ENCODE measurements around the gene STK38.

Gene STK38

DNA sequence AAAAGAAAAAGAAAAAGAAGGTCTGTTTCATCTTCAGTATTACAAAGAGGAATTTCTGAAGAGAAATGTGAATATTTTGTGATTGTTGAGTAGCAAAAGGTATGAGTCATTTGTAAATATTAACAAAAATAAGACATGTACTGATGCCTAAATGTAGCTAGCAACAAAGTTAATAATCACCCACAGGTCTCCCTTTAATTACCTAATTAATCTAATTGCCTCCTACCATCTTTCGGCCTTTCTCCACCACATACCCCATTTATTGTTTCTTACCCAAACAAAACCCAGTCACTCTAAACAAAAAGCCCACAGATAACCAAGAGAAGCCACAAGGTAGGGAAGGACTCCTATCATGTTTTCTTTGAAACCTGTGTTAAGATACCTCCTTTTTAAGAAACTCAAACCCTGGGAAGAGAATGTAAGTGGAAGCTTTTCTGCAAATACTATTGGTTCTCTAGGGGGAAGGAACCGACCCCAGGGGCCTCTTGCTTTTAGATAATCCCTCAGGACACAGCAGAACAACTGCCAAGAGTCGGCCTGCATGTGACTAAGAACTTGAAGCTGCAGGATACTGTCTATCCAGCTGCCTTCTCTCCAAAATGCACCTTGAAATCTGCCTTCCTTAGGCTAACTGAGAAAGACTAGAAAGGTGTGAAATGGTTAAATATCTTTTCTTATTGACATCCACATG, 16.1 kb upstream of the STK38 start:
- no peak for DNase-seq

DNA sequence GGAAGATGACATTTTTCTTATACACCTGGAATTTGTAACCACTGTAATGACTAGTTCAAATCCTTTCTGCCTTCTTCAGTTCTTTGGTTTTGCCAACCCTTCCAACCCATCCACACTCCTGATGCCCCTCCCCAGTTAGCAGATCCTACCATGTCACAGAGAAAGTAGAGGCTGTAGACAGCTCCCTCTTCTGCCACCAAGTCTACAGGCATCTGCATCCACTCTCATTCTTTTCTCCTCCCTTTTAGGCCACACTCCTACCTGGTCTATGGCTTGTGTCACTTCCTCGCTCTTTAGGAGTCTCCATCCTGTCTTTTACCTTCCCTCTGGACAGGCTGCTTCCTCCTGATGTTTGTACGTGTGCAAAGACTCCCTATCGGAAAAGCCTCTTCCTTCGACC, 13.5 kb upstream of the STK38 start:
- no peak for DNase-seq

DNA sequence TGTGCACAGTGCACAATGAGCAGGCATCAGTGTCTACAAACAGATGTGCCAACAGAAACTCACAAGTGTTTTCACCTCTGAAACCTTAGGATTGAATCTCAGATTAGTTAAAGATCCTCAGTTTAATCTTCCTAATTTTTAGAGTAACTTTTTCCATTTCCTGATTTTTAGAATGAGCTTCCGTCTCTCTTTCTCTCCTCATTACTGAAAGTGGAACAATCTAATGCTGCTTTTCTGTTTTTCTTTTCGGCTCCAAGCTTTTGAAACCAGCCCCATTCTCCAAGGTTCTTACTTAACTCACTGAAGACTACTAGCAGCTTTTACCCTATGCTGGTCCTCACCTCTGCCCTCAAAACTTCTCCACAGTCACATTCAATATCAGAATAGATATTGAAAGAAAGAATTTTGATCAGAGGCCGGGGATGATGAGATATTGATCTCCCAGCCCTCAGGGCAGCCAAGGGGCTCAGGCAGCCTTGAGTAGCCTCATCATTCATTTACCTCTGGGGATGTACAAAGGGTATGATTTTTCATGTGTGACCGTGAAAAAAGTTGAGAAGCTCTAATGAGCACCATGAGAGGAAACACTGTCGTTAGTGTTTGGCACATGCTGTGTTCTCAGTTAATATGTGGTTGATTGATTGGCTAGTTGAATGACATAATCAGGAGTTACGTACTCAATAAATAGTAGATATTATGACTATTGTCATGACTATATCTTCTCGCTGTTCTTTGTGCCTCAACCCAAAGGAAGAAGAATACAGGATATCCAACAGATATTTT, 11.9 kb upstream of the STK38 start:
- no peak for DNase-seq

DNA sequence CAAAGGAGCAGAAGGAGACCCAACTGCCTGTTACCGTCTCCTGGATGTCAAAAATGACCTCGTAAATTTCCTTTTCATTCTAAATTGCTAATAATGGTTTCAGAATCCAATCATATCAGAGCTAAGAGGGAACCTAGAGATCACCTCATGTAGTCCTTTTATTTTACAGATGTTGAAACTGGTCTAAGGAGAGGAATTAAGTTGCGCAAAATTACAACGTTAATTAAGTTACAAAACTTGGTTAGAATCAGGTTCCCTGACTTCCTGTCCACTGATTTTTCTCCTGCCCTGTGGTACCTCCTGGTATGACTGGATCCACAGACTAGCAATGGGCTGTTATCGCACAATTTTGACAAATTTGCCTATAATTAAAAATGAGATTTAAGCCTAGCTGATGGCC, 9.0 kb upstream of the STK38 start:
- DNase-seq = no peak

DNA sequence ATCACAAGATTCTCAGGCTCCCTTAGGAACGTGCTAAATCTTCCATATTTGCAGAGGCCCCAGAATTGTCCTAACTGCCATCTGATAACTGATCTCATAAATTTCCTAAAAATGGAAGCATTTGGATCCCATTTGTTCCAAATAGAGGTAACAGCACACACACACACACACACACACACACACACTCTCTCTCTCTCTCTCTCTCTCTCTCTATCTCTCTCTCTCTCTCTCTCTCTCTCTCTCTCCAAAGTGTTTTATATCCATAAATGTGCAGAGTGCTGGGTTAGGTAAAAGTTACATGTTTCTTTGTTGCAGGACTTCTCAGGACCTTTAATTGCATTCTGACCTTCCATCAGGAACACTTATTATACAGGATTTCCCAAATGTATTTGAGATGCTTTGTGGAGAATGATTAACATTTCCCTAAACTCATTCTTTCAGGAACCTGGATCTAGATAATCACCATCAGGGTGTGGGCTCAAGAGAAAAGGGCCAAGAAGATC, 8.5 kb upstream of the STK38 start:
- no peak for DNase-seq

DNA sequence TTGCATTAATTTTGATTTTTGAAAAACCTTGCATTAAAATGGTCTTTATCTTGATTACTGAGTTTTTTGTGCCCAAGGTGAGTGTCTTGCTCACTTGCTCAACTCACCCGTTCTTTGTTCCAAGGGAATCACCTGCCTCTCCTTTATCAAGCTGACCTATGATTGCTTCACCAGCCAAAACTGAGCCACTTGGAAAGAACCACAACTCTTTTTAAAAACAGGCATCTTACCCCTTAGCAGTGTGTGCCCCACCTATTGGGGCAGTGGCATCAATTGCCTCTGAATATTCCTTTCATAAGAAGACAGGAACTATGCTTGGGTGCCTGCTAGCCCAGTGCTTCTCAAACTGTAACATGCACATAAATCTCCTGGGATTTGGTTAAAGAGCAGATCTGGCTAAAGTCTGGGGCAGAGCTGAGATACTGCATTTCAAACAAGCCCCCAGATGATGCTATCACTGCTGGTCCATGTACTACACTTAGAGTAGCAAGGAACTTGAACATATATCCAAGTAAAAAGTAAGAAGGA, 3.3 kb upstream of the STK38 start:
- no peak for DNase-seq

DNA sequence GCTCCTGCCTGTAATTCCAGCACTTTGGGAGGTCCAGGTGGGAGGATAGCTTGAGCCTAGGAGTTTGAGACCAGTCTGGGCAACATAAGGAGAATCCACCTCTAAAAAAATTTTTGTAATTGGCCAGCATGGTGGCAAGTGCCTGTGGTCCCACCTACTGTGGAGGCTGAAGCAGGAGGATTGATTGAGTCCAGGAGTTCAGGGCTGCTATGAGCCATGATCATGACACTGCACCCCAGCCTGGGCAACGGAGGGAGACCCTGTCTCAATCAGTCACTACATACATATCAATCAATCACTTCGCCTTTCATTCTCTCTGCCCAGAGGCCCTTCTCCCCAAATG, 1.1 kb upstream of the STK38 start:
- DNase-seq = no peak

DNA sequence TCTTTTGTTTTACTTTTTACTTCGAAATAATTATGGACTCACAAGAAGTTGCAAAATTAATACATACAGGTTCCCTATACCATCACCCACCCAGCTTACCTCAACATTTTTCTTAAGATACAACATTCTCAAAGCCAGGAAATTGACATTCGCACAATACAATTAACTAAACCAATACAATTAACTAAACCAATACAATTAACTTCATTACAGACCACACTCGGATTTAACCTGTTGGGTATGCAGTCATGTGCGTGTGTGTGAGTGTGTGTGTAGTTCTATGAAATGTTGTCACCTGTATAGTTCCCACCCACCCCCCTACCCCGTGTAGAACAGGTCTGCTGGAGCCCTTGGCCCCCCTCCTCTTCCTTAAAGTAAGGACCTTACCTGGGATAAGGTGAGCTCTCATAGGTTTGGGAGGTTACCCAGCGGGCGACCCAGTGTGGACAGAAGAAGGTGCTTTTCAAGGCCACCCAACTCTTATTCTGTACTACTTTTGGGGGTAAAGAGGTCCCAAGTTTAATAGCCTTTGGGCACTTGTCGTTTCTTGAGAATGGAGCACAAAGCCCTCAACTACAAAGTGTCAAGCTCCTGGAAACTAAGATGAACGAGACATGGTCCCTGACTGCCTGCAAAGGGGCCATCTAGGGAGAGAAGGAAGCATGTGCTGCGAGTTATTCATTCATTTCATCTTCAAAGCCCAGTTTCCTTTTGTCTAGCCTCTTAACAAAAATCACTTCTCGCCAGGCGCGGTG, 544 bp upstream of the STK38 start:
- DNase-seq = no peak

DNA sequence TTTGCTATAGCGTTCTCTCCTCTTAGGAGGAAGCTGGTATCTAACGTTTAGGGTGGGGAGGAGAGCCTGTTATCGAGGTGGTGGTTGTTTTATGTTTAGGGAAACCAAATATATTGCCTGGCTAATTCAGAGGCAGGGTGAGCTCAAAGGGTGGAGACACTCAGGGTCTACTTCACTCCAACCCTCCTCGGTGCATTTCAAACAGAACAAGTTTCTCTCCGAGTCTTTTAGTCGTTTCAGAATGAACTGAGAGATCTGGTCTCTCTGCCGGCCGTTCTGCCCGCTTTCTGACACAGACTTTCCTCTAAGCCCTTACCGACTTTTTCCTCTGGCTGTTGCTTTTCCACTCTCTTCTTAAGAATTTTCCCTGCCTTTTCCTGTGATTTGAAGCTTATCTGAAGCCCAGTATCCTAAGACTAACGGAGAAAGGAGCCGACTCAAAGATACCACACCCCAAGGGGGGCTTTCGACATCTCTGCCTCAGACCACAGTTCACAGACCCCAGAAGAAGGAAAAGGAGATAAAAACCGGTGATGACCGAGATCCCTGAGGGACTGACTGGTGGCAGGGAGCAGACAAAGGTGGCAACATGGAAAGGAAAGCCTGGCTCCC, 865 bp downstream of the STK38 start:
- peak; percentile 34 for DNase-seq

DNA sequence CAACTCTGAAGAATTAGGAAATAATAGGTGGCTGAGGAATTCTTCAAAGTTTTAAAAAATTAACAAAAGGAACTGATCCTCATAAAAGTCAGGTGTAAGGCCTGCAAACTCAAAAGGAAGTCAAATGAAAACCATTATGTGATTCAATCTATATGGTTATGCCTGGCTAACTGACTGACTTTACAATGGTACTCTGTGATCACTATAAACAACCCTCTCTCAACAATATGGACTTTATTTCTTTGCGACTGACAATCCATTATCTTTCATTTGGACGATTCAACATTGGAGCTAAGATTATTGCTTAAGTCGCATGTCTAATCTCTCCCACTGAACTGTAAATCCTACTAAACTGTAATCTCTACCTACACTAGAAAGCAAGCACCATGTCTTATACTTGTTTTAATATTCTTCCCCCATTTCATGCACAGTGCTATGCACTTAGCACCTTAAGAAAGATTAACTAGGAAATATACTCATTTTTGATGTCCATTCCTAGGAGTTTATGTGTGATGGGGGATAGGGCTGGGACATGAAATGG, 1.4 kb downstream of the STK38 start:
- DNase-seq = no peak

DNA sequence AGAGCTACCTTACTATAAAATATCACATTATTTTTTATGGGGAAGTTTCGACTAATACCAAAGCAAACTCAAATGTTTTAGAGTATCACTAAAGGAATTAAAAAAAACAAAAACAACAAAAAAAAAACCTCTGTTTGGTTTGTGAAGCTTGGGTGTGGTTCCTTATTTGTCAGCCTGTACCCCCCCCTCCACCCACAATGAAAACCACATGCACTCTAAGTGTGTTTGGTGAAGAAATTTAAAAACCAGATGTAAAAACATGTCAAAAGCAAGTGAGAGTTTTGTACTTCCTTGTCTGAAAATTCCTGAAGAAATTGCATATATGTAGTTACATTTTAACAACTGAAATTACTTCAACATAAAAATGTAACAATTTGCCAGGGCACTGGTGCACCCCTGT, 3.1 kb downstream of the STK38 start:
- DNase-seq = no peak

DNA sequence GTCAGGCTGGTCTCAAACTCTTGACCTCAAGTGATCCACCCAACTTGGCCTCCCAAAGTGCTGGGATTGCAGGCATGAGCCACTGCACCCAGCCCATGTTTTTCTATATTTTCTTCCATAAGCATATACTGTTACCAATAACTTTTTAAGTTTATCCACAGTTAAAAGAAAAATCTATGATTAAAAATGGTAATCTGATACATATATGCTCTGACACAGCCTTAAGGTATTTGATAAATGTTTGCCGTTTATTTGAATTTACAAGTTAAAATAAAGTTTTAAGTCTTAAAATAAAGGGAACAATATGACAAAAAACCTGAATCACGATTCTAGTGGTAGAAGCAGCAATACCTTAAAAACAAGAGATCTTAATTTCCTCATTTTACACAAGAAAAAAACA, 5.2 kb downstream of the STK38 start:
- DNase-seq = no peak

DNA sequence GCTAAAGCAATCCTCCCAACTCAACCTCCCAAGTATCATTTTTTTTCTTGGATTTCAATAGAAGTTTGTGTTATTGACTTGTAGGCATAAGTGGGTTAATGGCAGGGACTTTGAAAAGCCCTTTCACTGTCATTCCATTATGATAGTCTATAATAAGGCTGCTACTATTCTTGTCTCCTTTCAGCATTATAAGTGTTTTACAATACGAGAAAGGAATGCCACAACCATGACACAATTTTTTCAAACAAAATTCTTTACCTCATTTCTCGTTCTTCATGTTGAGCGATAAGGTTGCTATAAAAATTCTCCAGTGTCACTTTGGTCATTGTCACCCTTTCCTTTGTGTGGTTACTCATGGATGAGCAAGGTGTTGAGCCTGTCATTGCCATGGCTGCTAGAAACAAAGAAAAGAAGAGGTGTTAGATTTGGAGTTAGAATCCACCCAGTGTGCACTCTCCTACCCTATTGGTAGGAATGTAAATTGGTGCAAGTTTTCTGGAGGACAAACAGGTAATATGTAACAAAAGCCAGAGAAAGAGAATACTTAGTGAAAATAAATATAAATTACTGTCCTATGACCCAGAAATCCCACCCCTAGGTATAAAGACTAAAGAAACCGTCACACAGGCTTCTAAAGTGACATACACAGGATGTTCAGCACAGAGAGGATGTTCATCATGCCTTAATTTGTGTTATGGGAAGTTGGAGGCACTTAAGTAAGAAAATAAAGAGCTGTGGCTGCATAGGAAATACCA, 7.3 kb downstream of the STK38 start:
- no peak for DNase-seq

DNA sequence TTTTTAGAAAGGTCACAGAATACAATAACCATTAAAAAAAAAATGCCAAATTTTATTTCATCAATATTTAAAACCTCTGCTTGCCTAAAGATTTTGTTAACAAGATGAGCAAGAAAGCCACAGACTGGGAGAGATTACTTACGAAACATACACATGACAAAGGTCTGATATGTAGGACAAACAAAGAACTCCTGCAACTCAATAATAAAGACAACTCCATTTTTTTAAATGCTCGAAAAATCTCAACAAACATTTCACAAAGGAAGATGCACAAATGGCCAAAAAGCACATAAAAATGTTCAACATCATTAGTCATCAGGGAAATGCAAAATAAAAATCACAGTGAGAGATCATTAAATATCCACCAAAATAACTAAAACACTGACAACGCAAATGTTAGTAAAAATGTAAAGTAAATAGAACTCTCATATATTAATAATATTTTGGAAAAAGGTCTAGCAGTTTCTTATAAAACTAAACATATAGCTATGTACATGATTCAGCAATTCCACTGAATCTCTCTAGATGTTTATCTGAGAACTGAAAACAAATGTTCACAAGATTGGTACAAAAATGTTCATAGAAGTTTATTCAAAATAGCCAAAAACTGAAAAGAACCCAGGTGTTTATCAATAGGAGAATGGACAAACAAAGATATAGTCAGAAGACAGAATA, 10.3 kb downstream of the STK38 start:
- no peak for DNase-seq

DNA sequence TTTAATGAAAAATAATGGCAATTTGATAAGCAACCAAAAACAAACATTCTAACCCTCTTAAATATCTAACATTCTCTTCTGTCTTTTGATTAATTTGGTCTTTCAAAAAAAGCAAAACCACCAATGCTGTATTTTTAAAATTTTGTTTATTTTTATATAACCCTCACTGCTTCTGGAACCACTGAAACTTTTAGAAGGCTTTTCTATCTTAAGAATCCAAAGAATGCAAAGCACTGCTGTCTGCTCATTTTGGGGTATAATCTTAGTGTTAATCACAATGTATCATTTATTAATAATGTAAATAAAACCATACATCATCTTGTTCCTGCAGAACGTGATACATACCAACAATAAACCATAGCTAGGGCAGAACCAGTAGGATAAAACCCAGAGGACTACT, 14.0 kb downstream of the STK38 start:
- no peak for DNase-seq

DNA sequence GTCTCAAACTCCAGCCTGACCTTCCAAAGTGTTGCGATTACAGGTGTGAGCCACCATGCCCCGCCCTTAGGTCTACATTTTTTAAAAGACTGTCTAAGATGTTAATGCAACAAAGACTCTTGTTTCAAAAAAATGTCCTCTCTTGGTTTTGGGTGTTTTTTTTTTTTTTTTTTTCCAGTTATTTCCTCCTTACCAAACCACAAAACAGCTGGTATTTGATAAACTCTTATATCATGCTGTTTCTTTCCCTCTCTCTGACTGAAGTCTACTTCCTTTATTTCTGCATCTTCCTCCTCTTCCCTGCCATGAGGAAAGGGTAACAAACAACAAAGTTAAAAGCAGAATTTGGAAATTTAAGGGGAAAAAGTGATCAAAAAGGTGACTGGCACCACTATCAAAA, 21.2 kb downstream of the STK38 start:
- no peak for DNase-seq

DNA sequence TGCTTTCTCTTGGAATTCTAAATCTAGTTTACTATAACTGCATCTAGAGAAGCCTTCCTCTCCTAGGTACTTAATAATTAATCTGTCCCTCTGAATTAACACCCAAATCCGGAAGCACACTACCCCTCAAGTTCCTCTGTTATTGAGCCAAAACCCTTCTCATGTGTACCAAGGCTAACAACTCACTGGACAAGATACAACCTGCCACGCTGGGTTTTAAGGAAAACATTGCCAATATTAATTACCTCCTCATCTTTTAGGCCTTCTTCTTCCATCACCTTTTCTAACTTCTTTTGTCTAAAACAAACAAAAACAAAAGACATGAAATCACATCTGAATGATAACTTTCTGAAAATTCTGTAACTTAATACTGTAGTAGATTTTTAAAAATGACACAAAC, 21.9 kb downstream of the STK38 start:
- no peak for DNase-seq

DNA sequence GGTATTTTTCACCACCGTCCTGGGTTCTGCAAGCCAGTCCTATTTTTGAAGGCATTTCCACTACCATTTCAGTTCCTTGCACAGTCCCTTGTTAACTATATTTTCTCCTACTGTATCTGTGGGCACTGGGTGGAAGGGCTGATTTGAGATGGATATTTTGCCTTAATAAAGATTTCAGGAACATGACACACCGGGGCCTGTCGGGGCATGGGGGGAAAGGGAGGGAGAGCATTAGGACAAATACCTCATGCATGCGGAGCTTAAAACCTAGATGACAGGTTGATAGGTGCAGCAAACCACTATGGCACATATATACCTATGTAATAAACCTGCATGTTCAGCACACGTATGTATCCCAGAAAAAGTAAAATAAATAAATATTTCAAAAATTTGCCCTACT, 22.4 kb downstream of the STK38 start:
- DNase-seq = no peak

DNA sequence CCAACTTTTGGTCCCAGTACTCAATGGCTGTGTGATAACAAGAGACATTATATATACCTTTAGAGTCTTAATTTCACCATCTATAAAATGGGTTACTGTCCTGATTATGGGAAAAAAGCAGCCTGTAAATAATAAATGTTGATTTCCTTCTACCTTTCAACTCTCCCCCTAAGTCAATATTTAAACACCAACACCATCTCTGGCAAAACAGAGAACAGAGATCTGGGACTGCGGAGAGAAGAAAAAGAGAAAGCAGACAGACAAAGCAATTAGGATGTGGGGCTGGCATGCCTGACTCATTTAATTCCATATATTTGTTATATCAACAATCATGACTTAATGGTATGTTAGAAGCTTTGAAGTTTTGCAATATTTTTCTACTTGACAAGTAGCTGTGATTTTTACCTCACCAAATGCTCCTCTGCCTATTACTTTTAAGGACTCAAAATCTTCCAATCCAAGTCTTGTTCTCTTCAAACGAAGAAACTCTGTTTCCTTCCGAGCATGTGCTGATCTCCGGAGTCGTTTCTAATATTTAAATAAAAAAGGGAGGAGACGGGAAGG, 23.3 kb downstream of the STK38 start:
- DNase-seq = no peak

DNA sequence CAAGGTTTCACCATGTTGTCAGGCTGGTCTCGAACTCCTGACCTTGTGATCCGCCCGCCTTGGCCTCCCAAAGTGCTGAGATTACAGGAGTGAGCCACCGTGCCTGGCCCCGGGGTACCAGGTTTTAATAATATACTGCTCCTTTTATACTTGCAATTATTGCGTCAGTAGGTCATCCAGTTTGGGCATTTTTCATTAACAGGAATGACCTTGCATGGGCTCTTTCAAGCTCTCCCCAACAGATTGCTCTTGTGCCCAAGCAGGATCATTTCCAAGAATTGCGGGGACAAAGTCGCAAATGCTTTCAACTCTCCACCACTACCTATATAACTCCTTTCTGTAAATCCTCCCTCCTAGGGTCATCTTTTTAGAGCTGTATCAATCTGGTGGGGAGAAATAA, 23.8 kb downstream of the STK38 start:
- no peak for DNase-seq

DNA sequence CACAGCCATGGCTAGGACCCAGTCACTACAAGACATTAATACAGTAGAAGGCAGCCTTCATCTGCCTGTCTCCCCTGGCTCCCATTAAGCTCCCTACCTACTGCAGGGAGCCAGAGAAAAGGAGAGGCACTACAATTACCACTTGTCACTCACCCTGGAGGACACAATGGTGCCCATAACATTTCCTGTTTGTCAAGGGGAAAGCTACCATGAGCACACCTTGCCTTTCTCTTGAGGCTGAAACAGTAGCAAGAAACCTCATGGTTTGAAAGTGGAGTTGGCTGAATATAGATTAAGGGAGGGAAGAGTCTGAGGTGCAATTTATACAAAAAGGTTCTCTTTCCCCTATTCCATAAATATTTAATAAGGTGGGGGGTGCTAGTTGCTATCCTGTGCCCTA, 27.9 kb downstream of the STK38 start:
- no peak for DNase-seq
